Smooth muscle cell (in vitro differentiated cells): ENCODE measurements around the gene EPHA10. TPM values are rescaled to one million over a fixed set of nuclear protein-coding genes. Genes with fewer than 3 reads are reported as not detected.

Experiments used
- DNase-seq: peaks from one replicate; lab custom pipeline; 2025; ENCODE audit not compliant: unreplicated experiment; lab: John Stamatoyannopoulos, UW
- H2AFZ ChIP-seq: fragments of 200-600 bp; sonication (generic); 2 replicates; pipeline ENCODE4 v1.6.0; 2016; ENCODE audit warnings: antibody characterized with exemption, low read depth, mild to moderate bottlenecking
- H3F3A ChIP-seq: fragments of 200-600 bp; sonication (generic); 2 replicates; pipeline ENCODE4 v1.6.0; 2017; ENCODE audit warnings: antibody characterized with exemption, low read depth
- H3K27ac ChIP-seq: fragments of 200-600 bp; sonication (generic); 2 replicates; pipeline ENCODE4 v1.5.1; 2016; ENCODE audit warnings: low read depth, mild to moderate bottlenecking
- H3K27me3 ChIP-seq: fragments of 200-600 bp; sonication (generic); 2 replicates; pipeline ENCODE4 v1.6.1; 2016; ENCODE audit warnings: low read depth, mild to moderate bottlenecking
- H3K36me3 ChIP-seq: fragments of 200-600 bp; sonication (generic); 2 replicates; pipeline ENCODE4 v1.5.1; 2016; ENCODE audit warnings: low read depth
- H3K4me1 ChIP-seq: fragments of 200-600 bp; sonication (generic); 2 replicates; pipeline ENCODE4 v1.5.1; 2016; ENCODE audit warnings: low read depth
- H3K4me2 ChIP-seq: fragments of 200-600 bp; sonication (generic); 2 replicates; pipeline ENCODE4 v1.6.0; 2016; ENCODE audit warnings: mild to moderate bottlenecking
- H3K4me3 ChIP-seq: fragments of 200-600 bp; sonication (generic); 2 replicates; pipeline ENCODE4 v1.5.1; 2016; ENCODE audit warnings: mild to moderate bottlenecking
- H3K79me2 ChIP-seq: fragments of 200-600 bp; sonication (generic); 2 replicates; pipeline ENCODE4 v1.6.0; 2016; ENCODE audit warnings: low read depth, mild to moderate bottlenecking
- H3K9ac ChIP-seq: fragments of 200-600 bp; sonication (generic); 2 replicates; pipeline ENCODE4 v1.6.0; 2016; ENCODE audit warnings: low read depth
- H3K9me3 ChIP-seq: fragments of 200-600 bp; sonication (generic); replicated peaks from 2 replicates; pipeline ENCODE4 v1.5.1; 2016; ENCODE audit warnings: low read depth
- H4K20me1 ChIP-seq: fragments of 200-600 bp; sonication (generic); 2 replicates; pipeline ENCODE4 v1.6.0; 2016; ENCODE audit warnings: low read depth
- CTCF ChIP-seq: fragments of 200-600 bp; sonication (generic); IDR thresholded peaks from 2 replicates; pipeline ENCODE4 v1.5.1; 2017; ENCODE audit warnings: borderline replicate concordance, mild to moderate bottlenecking, antibody characterized with exemption; ENCODE audit not compliant: insufficient read depth, poor library complexity, severe bottlenecking
- WGBS: methylation state at CpG from one replicate; pipeline ENCODE4 v1.1.7; 2016; ENCODE audit warnings: low lambda C conversion rate; 5-methylcytosine and 5-hydroxymethylcytosine counted together
- polyA plus RNA-seq: library from polyadenylated mRNA; unstranded; fragments of >200 nt; fragmentation: Nextera tagmentation; extraction: Ambion mirVana; gene quantifications from 2 replicates; pipeline ENCODE4 v1.2.1, GENCODE V29; 2016
- total RNA-seq: library from RNA; depleted of rRNA; stranded (reverse); fragments of >200 nt; gene quantifications from 2 replicates; pipeline ENCODE4 v1.2.3, GENCODE V29; 2014

The EPHA10 gene
- total and polyA plus RNA-seq, 2 experiments from 2014 or later: not detected

GRCh38 chr1:37807220-37807554 lies 42.3 kb upstream of the EPHA10 start:
- H3K9me3 ChIP-seq: no peaks in the 10 kb centered on the region
- peak overlapping the region; percentile 87 for H3K9ac ChIP-seq
- peak overlapping the region; percentile 80 for H3K27ac ChIP-seq
- peaks cover 46% of the 10 kb centered on the region for H4K20me1 ChIP-seq
- no peak for TF ChIP-seq CTCF
- DNase-seq: no peak
- H3K79me2 ChIP-seq: peaks cover 25% of the 10 kb centered on the region
- H2AFZ ChIP-seq: no peak overlapping the region
- WGBS: 17% methylated on average over 9 of the region's 9 CpGs
- peak overlapping the region; percentile 80 for H3K4me3 ChIP-seq
- H3K27me3 ChIP-seq: no peaks in the 10 kb centered on the region
- H3F3A ChIP-seq: peaks cover 28% of the 10 kb centered on the region
- H3K4me1 ChIP-seq: peaks cover 15% of the 10 kb centered on the region
- peaks cover 11% of the 10 kb centered on the region for H3K36me3 ChIP-seq
- peak overlapping the region; percentile 97 for H3K4me2 ChIP-seq

- Histone ChIP-seq H3K9me3 (no peaks in the 10 kb centered on the region), H3F3A (peaks cover 24% of the 10 kb centered on the region), H4K20me1 (peaks cover 41% of the 10 kb centered on the region), H3K4me1 (peaks cover 8% of the 10 kb centered on the region), H2AFZ (no peak overlapping the region), H3K4me2 (no peak overlapping the region), H3K4me3 (no peak overlapping the region), H3K36me3 (peaks cover 11% of the 10 kb centered on the region), H3K27ac (no peak overlapping the region), H3K9ac (no peak overlapping the region), H3K79me2 (peaks cover 18% of the 10 kb centered on the region), H3K27me3 (no peaks in the 10 kb centered on the region)
- TF ChIP-seq CTCF: no peak
- DNase-seq: no peak
- 88% methylated on average over 1 of the region's 1 CpG for WGBS
Observed at GRCh38 chr1:37802439-37802838, 37.5 kb upstream of the EPHA10 start.

- no peak overlapping the region for H3K27ac ChIP-seq
- WGBS: 71% methylated on average over 3 of the region's 3 CpGs
Observed at GRCh38 chr1:37797750-37798345, 32.9 kb upstream of the EPHA10 start.

More at GRCh38 chr1:37797750-37798345, 32.9 kb upstream of the EPHA10 start:
- Histone ChIP-seq H3K4me3 (no peak overlapping the region), H3K79me2 (no peaks in the 10 kb centered on the region), H3K9ac (no peak overlapping the region), H3K9me3 (no peaks in the 10 kb centered on the region), H3K4me2 (no peak overlapping the region), H3K36me3 (no peaks in the 10 kb centered on the region), H3K27me3 (peaks cover 18% of the 10 kb centered on the region), H4K20me1 (no peaks in the 10 kb centered on the region), H3F3A (peaks cover 11% of the 10 kb centered on the region), H3K4me1 (peaks cover 3% of the 10 kb centered on the region), H2AFZ (no peak overlapping the region)
- DNase-seq: no peak
- TF ChIP-seq CTCF: no peak
